Keratinocyte (primary cell): ENCODE measurements around the gene EPHA10. TPM values are rescaled to one million over a fixed set of nuclear protein-coding genes. Genes with fewer than 3 reads are reported as not detected.

Source experiments
- DNase-seq: peaks from one replicate; pipeline ENCODE4 v3.0.0-alpha.2; 2011; ENCODE audit warnings: low read depth, missing footprints, low spot score
- FAIRE-seq: peaks from 2 replicates; lab custom pipeline; 2011; peaks lifted over from hg19 to GRCh38; lab: Jason Lieb, UNC
- H2AFZ ChIP-seq: 2 replicates; pipeline ENCODE4 v1.6.0; 2012; ENCODE audit warnings: low read length, control low read depth, inconsistent platforms; ENCODE audit not compliant: control insufficient read depth
- H3K27ac ChIP-seq: 2 replicates; pipeline ENCODE4 v1.5.1; 2011; ENCODE audit warnings: low read length; ENCODE audit not compliant: control insufficient read depth, insufficient read depth
- H3K27me3 ChIP-seq: 3 replicates; pipeline ENCODE4 v1.6.0; 2011; ENCODE audit warnings: low read length; ENCODE audit not compliant: control insufficient read depth, insufficient read depth; ENCODE audit errors: extremely low read depth
- H3K36me3 ChIP-seq, 2 experiments: 2 replicates in 1 of 2; 3 replicates in 1 of 2; pipeline ENCODE4 v1.5.1; 2011; ENCODE audit warnings: low read length in 2 of 2, mild to moderate bottlenecking in 1 of 2; ENCODE audit not compliant: control insufficient read depth in 2 of 2, insufficient read depth in 2 of 2; ENCODE audit errors: extremely low read depth in 1 of 2
- H3K4me1 ChIP-seq: 3 replicates; pipeline ENCODE4 v1.5.1; 2011; ENCODE audit warnings: low read length; ENCODE audit not compliant: control insufficient read depth, insufficient read depth; ENCODE audit errors: extremely low read depth
- H3K4me2 ChIP-seq: 3 replicates; pipeline ENCODE4 v1.6.0; 2011; ENCODE audit warnings: low read depth, low read length; ENCODE audit not compliant: control insufficient read depth, insufficient read depth; ENCODE audit errors: extremely low read depth
- H3K4me3 ChIP-seq, 3 experiments: fragments of 200-600 bp in 1 of 3; sonication (generic) in 1 of 3; 2 replicates in 2 of 3; 3 replicates in 1 of 3; pipeline ENCODE4 v1.5.1; 2011 to 2016; ENCODE audit warnings: low read length in 3 of 3, mild to moderate bottlenecking in 3 of 3, control low read depth in 2 of 3, inconsistent platforms in 1 of 3, low read depth in 1 of 3, mixed read lengths in 1 of 3, mixed run types in 1 of 3, moderate library complexity in 1 of 3; ENCODE audit not compliant: control insufficient read depth in 2 of 3, insufficient read depth in 2 of 3; ENCODE audit errors: extremely low read depth in 1 of 3
- H3K79me2 ChIP-seq: 2 replicates; pipeline ENCODE4 v1.6.0; 2012; ENCODE audit warnings: low read length; ENCODE audit not compliant: control insufficient read depth, insufficient read depth
- H3K9ac ChIP-seq: 3 replicates; pipeline ENCODE4 v1.6.0; 2011; ENCODE audit warnings: low read length; ENCODE audit not compliant: control insufficient read depth, insufficient read depth; ENCODE audit errors: extremely low read depth
- H3K9me1 ChIP-seq: 3 replicates; pipeline ENCODE4 v1.6.0; 2011; ENCODE audit warnings: low read length; ENCODE audit not compliant: control insufficient read depth, insufficient read depth; ENCODE audit errors: extremely low read depth
- H3K9me3 ChIP-seq: 2 replicates; pipeline ENCODE4 v1.5.1; 2012; ENCODE audit warnings: low read depth, low read length; ENCODE audit not compliant: control insufficient read depth
- H4K20me1 ChIP-seq: 3 replicates; pipeline ENCODE4 v1.6.0; 2011; ENCODE audit warnings: low read length; ENCODE audit not compliant: control insufficient read depth, insufficient read depth; ENCODE audit errors: extremely low read depth
- CTCF ChIP-seq, 3 experiments: IDR thresholded peaks in 1 of 3; conservative IDR thresholded peaks in 1 of 3; optimal IDR thresholded peaks in 1 of 3; 2 replicates in 2 of 3; 3 replicates in 1 of 3; pipeline versions ENCODE3 to v1.5.1; 2011; ENCODE audit warnings: low read length in 3 of 3, mild to moderate bottlenecking in 3 of 3, moderate library complexity in 2 of 3, control low read depth in 1 of 3, inconsistent platforms in 1 of 3; ENCODE audit not compliant: insufficient read depth in 2 of 3; ENCODE audit errors: extremely low read depth in 1 of 3
- EZH2 ChIP-seq: IDR thresholded peaks from one replicate; pipeline ENCODE4 v1.6.1; 2012; ENCODE audit warnings: inconsistent platforms, mild to moderate bottlenecking, low read length, moderate library complexity
- dilution Hi-C: fragments of 300-500 bp; cut with MboI; formaldehyde crosslinking; loops from one replicate; pipeline ENCODE4 v1.7.0; 2020; ENCODE audit warnings: low sequenced_read_pairs; ENCODE audit not compliant: extremely low pct_ligation_motif_present
- polyA plus RNA-seq, 5 experiments: library from polyadenylated mRNA; depleted of rRNA in 3 of 5; stranded (reverse) in 3 of 5; stranded (forward) in 1 of 5; unstranded in 1 of 5; fragments of >200 nt; gene quantifications; 1 replicate in 1 of 5; 2 replicates in 3 of 5; 3 replicates in 1 of 5; pipeline versions ENCODE4 v1.2.1 to v1.2.3, GENCODE V29; 2011 to 2012; ENCODE audit warnings: missing spikeins in 2 of 5, low read depth in 1 of 5, low replicate concordance in 1 of 5

EPHA10 gene
- polyA plus RNA-seq, 1 donor (not counting 4 experiments of a cell fraction or from before 2014, with no cell fraction given) = not detected

DNA sequence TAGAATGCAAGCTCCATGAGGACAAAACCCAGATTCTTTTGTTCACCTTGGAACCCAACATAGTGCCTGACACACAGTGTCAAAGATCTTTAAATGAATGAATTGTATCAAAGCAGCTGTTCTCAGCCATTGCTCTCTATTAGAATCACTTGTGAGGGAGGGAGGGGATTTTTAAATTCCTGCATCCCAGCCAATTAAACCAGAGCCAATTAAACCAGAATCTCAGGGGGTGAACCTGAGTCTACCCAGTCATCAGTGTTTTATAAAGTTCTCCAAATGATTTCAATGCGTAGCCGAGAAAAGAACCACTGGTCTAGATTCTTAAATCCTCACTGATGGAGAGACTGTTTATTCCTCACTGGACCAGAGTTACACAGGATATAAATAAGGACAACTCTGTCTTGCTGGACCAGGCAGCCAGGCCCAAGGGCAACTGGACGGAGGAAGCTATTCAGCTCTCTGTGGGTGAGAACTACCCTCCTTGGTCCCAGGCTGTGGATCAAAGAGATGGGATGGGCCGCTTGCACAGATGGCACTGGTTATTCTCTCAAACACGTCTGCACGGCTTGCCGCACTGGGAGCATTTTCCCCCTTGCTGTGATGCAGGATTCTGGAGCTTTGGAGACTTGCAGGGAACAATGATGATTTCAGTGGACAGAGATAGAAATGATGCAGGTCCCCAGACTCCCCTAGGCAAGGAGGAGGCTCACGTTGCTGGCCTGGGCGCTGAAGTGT, 92.6 kb downstream of the EPHA10 start:
- Histone ChIP-seq H4K20me1 (no peaks in the 10 kb centered on the region), H3K79me2 (no peaks in the 10 kb centered on the region), H3K4me3 (no peak overlapping the region), H3K9me1 (no peaks in the 10 kb centered on the region), H3K36me3 (no peaks in the 10 kb centered on the region), H3K4me1 (no peaks in the 10 kb centered on the region), H3K9ac (no peak overlapping the region), H3K27me3 (peaks cover 19% of the 10 kb centered on the region), H3K9me3 (no peaks in the 10 kb centered on the region), H3K4me2 (no peak overlapping the region), H2AFZ (no peak overlapping the region), H3K27ac (no peak overlapping the region)
- FAIRE-seq (no peak), DNase-seq (no peak)
- dilution Hi-C loops = no loop called here
- TF ChIP-seq CTCF (optimal IDR thresholded peaks at IDR 0.05 in 1 of 3, IDR thresholded peaks at IDR 0.05 in 1 of 3, conservative IDR thresholded peaks at IDR 0.05 in 1 of 3; ENCODE audit: extremely low read depth in 1 of 3, insufficient read depth in 2 of 3, low read length in 3 of 3) (no peak), EZH2 (no peak)

DNA sequence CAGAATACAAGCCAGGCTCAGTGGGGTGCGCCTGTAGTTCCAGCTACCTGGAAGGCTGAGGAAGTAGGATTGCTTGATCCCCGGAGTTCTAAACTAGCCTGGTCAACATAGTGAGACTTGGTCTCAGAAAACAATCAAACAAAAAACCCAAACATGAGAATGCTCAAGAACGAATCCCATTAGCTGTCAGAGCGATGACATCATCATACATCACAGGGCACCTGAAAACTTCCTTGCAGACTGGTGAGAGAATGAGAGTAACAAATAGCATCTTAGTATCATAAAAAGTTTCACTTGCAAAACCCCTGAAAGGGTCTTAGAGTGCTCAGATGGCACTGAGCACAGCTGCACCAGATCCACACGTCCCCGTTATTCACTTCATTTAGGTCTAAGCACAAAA, 93.7 kb downstream of the EPHA10 start:
- FAIRE-seq = no peak
- no peak overlapping the region for H3K4me2 ChIP-seq
- H3K79me2 ChIP-seq = no peaks in the 10 kb centered on the region
- no peak overlapping the region for H2AFZ ChIP-seq
- H3K36me3 ChIP-seq = no peaks in the 10 kb centered on the region
- no peak for DNase-seq
- no peak overlapping the region for H3K9ac ChIP-seq
- no peaks in the 10 kb centered on the region for H3K4me1 ChIP-seq
- TF ChIP-seq CTCF (optimal IDR thresholded peaks at IDR 0.05 in 1 of 3, IDR thresholded peaks at IDR 0.05 in 1 of 3, conservative IDR thresholded peaks at IDR 0.05 in 1 of 3; ENCODE audit: extremely low read depth in 1 of 3, insufficient read depth in 2 of 3, low read length in 3 of 3) (no peak), EZH2 (no peak)
- H3K9me3 ChIP-seq = no peaks in the 10 kb centered on the region
- H4K20me1 ChIP-seq = no peaks in the 10 kb centered on the region
- no peak overlapping the region for H3K4me3 ChIP-seq
- dilution Hi-C loops = no loop called here
- peaks cover 26% of the 10 kb centered on the region for H3K27me3 ChIP-seq
- no peak overlapping the region for H3K27ac ChIP-seq
- no peaks in the 10 kb centered on the region for H3K9me1 ChIP-seq
